Measurements from ENCODE around the gene PCSK6.

PCSK6 gene

GRCh38 chr15:101355678-101356464 lies 133.6 kb downstream of the PCSK6 start:
- DNase-seq (ENCODE audit: low read depth) = no peak

GRCh38 chr15:101354891-101355623 lies 134.4 kb downstream of the PCSK6 start:
- no peak for DNase-seq (ENCODE audit: low read depth)

- DNase-seq (ENCODE audit: low read depth) = no peak
Measured at GRCh38 chr15:101353240-101353639, 136.3 kb downstream of the PCSK6 start.

GRCh38 chr15:101351736-101352135 lies 137.8 kb downstream of the PCSK6 start:
- no peak for DNase-seq (ENCODE audit: low read depth)

GRCh38 chr15:101349047-101349951 lies 140.2 kb downstream of the PCSK6 start:
- DNase-seq (ENCODE audit: low read depth) = no peak

GRCh38 chr15:101348643-101349042 lies 140.9 kb downstream of the PCSK6 start:
- no peak for DNase-seq (ENCODE audit: low read depth)

- no peak for DNase-seq (ENCODE audit: low read depth)
Measured at GRCh38 chr15:101348015-101348414, 141.5 kb downstream of the PCSK6 start.

- no peak for DNase-seq (ENCODE audit: low read depth)
Measured at GRCh38 chr15:101347454-101347853, 142.1 kb downstream of the PCSK6 start.

- DNase-seq (ENCODE audit: low read depth) = no peak
Measured at GRCh38 chr15:101346928-101347327, 142.6 kb downstream of the PCSK6 start.

GRCh38 chr15:101342056-101342455 lies 147.5 kb downstream of the PCSK6 start:
- DNase-seq (ENCODE audit: low read depth) = no peak

- no peak for DNase-seq (ENCODE audit: low read depth)
Measured at GRCh38 chr15:101338502-101339057, 150.9 kb downstream of the PCSK6 start.

GRCh38 chr15:101337976-101338375 lies 151.5 kb downstream of the PCSK6 start:
- DNase-seq (ENCODE audit: low read depth) = no peak

- peak; percentile 42 for DNase-seq (ENCODE audit: low read depth)
Measured at GRCh38 chr15:101333907-101334789, 155.4 kb downstream of the PCSK6 start.

GRCh38 chr15:101332061-101332467 lies 157.4 kb downstream of the PCSK6 start:
- no peak for DNase-seq (ENCODE audit: low read depth)

GRCh38 chr15:101329867-101330380 lies 159.6 kb downstream of the PCSK6 start:
- no peak for DNase-seq (ENCODE audit: low read depth)

GRCh38 chr15:101329309-101329863 lies 160.1 kb downstream of the PCSK6 start:
- DNase-seq (ENCODE audit: low read depth) = no peak

- DNase-seq (ENCODE audit: low read depth) = no peak
Measured at GRCh38 chr15:101328001-101328400, 161.5 kb downstream of the PCSK6 start.

GRCh38 chr15:101327147-101327740 lies 162.3 kb downstream of the PCSK6 start:
- no peak for DNase-seq (ENCODE audit: low read depth)

- DNase-seq (ENCODE audit: low read depth) = no peak
Measured at GRCh38 chr15:101326462-101327146, 162.9 kb downstream of the PCSK6 start.

GRCh38 chr15:101326026-101326315 lies 163.5 kb downstream of the PCSK6 start:
- DNase-seq (ENCODE audit: low read depth) = no peak

All from stimulated activated CD8-positive, alpha-beta memory T cell treated with anti-CD3 and anti-CD28 coated beads, Interleukin-4, amount 100 ng/mL, for 24 hours (primary cell).